Stimulated activated CD4-positive, alpha-beta T cell treated with anti-CD3 and anti-CD28 coated beads, Interleukin-12 subunit alpha, Interleukin-12 subunit beta, amount 100 ng/mL, for 24 hours (primary cell): ENCODE measurements around the gene CDC34.

ENCODE experiments used
- DNase-seq, 2 experiments: peaks; one replicate each; pipeline ENCODE4 v3.0.0-alpha.2; 2020; ENCODE audit warnings: low read depth in 2 of 2

Gene CDC34

GRCh38 chr19:542173-542866 is 10.8 kb downstream of the CDC34 start:
- no peak for DNase-seq

DNA sequence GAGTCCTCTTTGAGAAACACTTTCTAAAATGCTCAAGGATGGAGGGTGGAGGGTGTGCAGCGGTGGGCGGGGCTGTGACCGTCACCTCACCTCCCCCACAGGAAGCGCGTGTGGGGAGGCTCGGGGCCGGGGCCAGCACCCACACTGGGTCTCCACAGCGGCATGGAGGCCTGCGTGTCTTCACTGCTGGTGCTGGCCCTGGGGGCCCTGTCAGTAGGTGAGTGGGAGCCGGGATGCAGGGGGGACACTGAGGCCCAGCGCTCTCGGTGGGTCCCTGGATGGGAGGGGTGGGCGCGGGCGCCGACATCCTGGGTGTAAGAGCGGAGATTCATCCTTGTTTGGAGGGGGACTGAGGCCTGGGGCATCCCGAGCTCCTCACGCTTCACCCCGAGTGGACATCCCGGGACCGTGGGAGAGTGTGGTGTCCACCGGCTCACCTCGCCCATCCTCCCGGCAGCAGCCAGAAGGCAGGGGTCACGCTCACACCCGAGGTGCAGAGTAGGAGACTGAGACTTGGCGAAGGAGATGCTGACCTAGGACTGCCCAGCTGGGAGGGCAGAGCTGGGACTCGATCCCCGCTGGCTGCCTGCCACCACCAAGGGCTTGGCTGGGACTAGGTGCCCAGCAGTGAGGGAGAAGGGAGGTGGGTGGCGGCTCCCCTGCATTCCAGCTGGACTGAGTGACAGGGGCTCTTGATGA is 12.5 kb downstream of the CDC34 start, which contains the start of gene GZMM:
Gene GZMM (plus strand): TSS at position 144 of the 699 bp plus-strand sequence. CDS start 19 bp downstream, at position 163.
- peak; percentile 45 to 56 for DNase-seq

- DNase-seq, result no peak
These were observed 15.6 kb downstream of the CDC34 start for GRCh38 chr19:547117-547516.

GRCh38 chr19:547836-548720 is 16.5 kb downstream of the CDC34 start:
- no peak for DNase-seq

DNA sequence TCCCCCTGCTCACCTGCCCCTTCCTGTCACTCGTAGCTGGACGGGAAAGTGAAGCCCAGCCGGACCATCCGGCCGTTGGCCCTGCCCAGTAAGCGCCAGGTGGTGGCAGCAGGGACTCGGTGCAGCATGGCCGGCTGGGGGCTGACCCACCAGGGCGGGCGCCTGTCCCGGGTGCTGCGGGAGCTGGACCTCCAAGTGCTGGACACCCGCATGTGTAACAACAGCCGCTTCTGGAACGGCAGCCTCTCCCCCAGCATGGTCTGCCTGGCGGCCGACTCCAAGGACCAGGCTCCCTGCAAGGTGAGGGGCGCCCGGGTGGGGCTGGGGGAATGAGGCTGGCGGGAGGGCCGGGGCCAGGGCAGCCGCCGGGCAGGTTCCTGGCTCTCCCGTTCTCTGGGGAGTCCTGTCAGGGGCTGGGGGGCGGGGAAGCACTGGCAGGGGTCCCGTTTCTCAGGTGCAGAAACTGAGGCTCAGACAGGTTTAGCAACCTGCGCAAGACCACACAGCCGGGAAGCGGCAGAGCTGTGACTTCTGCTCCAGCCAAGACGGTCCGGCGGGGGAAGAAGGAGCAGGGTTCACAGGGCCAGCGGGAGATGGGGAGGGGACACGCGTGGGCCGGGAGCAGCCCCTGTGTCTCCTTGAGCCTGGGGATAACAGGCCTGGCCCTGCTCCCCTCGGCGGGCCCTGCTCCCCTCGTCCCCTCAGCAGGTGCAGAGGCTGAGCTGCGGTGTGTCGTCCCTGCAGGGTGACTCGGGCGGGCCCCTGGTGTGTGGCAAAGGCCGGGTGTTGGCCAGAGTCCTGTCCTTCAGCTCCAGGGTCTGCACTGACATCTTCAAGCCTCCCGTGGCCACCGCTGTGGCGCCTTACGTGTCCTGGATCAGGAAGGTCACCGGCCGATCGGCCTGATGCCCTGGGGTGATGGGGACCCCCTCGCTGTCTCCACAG is 17.6 kb downstream of the CDC34 start:
- no peak for DNase-seq

DNA sequence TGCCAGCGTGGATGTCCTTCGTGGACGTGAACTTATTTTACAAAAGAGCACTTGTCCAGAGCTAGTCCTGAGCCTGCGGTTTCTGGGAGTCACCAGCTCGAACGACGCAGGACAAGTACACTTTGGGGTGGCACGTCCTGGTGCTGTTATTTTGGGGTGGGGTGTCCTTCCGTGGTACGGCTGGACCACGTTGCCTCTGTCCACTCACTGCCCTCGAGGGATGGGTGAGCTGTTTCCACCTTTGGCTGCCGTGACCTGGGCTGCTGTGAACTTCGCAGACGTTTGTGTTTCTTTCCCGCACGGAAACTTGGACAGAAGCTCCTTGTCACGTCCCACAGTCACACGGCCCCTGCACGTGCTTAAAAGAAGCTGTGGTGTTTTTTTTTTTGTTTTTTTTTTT is 23.3 kb downstream of the CDC34 start:
- DNase-seq, result no peak

DNA sequence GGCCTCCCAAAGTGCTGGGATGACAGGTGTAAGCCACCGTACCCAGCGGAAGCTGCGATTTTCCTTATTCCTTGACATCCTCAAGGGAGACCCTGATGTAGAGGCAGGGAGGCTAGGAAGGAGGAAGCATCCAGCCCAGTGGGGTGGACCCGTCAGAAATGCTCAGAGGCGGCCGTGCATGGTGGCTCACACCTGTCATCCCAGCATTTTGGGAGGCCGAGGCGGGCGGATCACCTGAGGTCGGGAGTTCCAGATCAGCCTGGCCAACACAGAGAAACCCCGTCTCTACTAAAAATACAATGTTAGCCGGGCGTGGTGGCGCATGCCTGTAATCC is 23.9 kb downstream of the CDC34 start:
- no peak for DNase-seq

DNA sequence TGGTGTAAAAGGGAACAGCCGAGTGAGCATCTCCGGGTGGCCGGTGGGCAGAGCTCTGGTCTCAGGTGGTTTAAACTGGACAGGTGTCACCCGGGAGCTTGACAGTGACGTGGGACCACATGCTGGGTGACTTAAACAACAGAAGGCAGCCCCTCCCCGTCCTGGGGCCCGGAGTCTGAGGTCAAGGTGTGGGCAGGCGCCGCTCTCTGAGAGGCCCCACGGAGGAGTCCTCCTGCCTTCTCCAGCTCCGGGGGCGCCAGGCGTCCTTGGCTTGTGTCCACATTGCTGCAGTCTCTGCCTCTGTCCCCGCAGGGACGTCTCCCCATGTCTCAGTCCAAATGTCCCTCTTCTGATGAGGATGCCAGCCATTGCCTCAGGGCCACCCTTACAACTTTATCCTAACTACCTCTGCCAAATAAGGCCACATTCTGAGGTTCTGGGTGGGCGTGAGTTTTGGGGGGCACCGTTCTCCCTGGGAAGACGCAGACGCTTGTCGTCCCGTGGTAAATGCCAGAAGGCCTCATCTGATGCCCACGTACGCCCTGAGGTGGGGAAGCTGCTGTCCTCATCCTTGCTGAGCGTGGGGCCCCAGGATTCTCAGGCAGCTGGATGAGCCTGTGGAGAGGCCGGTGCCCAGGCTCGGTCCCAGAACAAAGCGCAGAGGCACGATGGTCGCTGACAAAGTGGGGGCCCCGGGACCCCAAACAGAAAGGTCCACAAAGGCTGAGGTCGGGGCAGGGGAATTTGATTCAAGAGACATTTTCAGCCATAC is 25.2 kb downstream of the CDC34 start:
- no peak for DNase-seq

DNA sequence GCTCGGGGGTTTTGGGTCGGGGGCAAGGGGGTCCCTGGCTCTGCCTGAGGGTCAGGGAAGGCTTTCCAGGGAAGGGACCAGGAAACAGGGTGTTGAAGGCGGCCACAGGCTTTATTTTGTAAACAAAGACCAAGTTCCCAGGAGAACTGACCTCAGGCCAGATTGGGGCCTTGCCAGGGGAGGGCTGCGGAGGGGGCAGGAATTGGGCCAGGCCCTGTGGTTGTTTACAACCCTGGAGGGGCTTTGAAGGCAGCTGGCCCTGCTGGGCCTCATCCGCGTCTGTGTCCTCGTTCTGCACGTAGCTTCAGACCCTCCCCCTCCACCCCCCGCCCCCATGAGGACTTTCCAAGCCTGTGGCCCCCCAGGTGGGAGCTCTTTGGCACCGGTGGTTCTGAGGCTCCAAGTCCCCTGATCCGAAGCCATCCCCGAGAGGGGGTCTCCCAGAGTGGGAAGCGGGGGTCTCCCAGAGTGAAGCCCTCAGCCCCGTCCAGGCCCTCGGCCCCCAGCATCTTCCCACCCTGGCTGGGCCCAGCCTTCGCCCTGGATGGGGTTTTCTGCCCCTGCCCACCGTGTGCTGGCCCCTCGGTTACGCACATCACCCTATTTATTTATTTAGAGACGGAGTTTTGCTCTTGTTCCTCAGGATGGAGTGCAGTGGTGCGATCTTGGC is 27.3 kb downstream of the CDC34 start:
- DNase-seq, result no peak

GRCh38 chr19:560121-560520 is 28.6 kb downstream of the CDC34 start:
- no peak for DNase-seq

- no peak for DNase-seq
These were observed 34.8 kb downstream of the CDC34 start for GRCh38 chr19:566403-566802.

DNA sequence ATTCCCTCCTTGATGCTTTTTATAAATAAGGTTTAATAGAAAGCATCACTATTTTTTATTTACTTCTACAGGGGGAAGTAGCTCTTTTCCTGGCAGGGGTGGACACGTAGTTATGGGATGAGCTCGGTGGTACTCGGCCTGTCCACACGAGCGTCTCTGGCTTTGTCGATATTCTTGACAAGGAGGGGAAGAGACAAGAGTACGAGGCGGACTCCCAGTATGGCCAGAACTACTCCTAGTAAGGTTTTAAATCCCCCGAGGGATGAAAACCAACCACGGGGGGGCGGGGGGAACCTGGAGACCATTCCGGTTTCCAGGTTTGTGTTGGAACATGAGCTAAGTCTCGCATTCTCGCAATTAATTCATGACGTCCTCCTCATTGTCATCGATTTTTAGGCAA is 35.3 kb downstream of the CDC34 start:
- no peak for DNase-seq

DNA sequence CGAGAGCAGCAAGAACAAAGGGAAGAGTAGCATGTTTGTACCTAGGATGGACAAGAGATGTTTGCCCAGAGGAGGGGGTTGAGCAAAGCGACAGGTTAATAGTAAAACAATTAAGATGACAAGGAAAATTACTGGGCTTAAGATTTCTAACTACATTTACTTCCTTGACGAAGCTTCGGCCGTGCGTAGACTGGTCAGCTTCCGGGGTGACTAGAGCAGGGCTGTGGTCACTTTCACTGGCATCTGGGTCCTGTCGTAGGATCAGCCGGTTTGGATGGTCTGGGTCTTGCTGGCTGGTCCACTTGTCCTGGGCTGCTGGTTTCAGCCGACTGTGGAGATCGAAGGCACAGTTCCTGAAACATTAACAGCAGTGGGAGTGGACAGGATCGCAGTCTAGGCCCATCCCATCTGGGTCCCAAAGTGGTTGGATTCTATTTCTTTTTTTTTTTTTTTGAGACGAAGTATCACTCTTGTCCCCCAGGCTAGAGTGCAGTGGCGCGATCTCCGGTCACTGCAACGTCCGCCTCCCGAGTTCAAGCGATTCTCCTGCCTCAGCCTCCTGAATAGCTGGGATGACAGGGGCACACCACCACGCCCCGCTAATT is 35.8 kb downstream of the CDC34 start:
- DNase-seq, result no peak

DNA sequence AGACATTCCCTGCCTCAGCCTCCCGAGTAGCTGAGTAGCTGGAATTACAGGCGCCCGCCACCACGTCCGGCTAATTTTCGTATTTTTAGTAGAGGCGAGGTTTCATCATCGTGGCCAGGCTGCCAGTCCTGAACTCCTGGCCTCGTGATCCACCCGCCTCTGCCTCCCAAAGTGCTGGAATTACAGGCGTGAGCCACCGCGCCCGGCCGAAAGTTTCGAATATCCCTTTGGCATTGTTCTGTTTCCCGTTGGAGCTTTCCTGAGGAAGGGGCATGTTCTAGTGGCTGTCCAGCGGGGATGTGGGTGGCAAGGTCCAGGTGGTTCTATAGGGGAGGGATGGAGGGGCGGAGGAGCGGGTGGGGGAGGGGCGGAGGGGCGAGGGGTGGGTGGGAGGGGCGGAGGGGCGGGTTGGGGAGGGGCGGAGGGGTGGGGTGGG is 38.7 kb downstream of the CDC34 start:
- DNase-seq, result no peak

DNA sequence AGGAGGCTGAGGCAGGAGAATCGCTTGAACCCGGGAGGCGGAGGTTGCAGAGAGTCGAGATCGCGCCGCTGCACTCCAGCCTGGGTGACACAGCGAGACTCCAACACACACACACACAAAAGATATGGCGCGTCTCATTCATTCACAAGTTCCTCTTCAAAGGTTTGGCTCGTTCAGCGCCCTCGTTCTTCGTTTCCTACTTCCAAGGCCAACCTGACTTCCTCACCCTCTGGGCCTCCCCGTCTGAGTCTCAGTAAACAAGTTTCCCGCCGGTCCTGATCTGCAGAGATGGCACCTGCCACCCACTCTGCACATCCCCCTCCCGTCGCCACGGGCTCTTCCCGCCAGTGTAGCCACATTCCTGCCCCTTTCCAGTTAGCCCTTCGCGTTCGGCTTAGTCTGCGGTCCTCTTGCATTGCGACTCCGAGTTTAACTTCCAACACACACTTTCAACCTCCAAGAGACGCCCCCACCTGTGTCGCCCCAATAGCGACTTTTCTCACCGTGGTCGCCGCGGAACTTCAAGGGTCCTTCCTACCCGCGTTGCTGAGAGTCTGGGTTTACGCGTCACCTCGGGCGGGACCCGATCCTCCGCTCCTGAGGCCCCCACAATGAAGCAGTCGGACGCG is 39.5 kb downstream of the CDC34 start:
- DNase-seq, result peak in 1 of 2 experiments; percentile 28

DNA sequence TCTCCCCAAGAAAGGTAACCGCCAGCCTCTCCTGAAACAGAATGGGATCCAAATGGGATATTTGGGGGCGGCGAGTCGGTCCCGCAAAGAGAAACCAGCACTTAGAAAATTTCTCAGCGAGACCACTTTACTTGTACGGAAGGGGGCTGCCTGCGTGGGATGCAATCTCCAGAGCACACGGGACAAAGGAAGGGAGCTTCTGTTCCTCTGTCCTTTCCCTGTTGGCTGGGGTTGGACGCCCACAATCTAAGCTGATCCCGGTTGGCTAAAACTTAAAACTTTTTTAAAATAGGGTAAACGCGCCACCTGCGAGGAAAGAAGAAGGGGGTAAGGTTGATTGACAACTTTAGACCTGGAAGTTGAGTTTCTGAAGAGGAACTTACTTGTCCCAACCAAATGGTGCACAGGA is 40.0 kb downstream of the CDC34 start:
- DNase-seq, result no peak

DNA sequence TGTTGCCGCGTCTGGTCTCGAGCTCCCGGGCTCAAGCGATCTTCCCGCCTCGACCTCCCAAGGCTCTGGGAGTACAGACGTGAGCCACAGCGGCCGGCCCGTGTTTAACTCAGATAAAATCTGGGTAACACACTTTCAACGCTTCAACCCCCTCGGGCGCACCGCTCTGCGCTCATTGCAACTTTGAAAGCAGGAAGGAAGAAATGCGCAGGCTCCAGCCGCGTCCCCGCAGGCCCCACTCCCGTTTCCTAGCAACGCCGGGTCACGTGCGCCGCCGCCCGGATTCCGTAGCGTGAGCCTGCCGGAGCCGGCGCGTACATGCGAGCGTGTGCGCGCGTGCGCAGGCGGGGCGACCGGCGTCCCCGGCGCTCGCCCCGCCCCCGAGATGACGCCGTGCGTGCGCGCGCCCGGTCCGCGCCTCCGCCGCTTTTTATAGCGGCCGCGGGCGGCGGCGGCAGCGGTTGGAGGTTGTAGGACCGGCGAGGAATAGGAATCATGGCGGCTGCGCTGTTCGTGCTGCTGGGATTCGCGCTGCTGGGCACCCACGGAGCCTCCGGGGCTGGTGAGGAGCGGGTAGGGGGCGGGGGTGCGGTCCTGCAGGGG is 40.7 kb downstream of the CDC34 start, which contains the start of gene BSG:
Gene BSG (plus strand): TSS at position 457 of the 603 bp plus-strand sequence. CDS start 39 bp downstream, at position 496.
- DNase-seq, result peak; percentile 97

GRCh38 chr19:572743-573518 is 41.4 kb downstream of the CDC34 start:
- no peak for DNase-seq
